ENCODE data around the gene IGSF8.

The IGSF8 gene

DNA sequence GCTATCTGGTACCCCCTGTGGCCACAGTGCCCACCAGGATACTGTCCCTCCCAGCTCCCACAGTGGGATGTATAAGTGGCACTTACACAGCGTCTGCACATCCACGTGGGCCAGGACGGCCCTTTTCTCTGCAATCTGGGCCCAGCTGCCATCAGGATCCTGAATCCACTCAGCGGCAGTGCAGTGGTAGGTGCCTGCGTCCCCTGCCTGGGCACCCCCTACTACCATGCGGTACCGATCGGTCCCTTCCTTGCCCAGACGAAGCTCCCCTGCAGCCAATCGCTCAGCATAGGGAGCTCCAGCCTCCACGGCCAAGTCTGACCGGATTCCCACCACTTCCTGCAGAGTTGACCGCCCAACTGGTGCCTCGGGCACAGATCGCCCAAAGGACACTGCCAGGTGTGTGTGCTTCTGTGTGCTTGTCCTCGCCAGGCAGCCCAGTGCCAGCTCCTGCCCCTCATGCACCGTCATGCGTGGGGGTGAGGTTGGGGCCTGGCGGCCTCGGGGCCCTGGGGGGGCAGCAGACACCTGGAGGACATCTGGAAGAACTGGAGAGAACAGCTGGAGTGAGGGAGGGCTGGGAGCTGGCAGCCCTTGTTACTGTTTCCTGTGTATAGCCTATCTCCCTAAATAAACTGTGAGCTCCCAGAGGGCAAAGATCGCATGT is 4.7 kb downstream of the IGSF8 start:
- POLR2A ChIA-PET, result no interaction called here
- H3K4me3 ChIP-seq (ENCODE audit: control insufficient read depth in 1 of 7, extremely low read depth in 1 of 7, insufficient read depth in 4 of 7, low read depth in 2 of 7, low read length in 6 of 7), result no peak overlapping the region
- CTCF ChIA-PET, result interaction anchor here (0.9 to 1.6 kb wide), 2 partner anchors 11 to 15 kb away, joined by 3 to 5 read pairs; no protein-coding TSS in a partner anchor
- no peak for DNase-seq
- H3K9me3 ChIP-seq (ENCODE audit: control extremely low read depth in 1 of 5, control insufficient read depth in 4 of 5, insufficient read depth in 2 of 5, low read depth in 1 of 5, low read length in 4 of 5), result no peaks in the 10 kb centered on the region
- peaks cover 0 to 23% (median 19%) of the 10 kb centered on the region in 4 experiments for H3K4me1 ChIP-seq (ENCODE audit: control extremely low read depth in 1 of 4, control insufficient read depth in 4 of 4, insufficient read depth in 4 of 4, low read length in 3 of 4)
- H3K27ac ChIP-seq (ENCODE audit: insufficient read depth in 1 of 2, low read depth in 1 of 2, low read length in 2 of 2, poor library complexity in 1 of 2, severe bottlenecking in 2 of 2), result no peak overlapping the region
- H3K27me3 ChIP-seq (replicated peaks in 2 of 5; ENCODE audit: control insufficient read depth in 4 of 5, insufficient read depth in 5 of 5, low read length in 4 of 5), result no peaks in the 10 kb centered on the region
- WGBS (ENCODE audit: insufficient coverage), result 96% methylated on average over 17 of the region's 21 CpGs
- H3K36me3 ChIP-seq (ENCODE audit: control insufficient read depth in 4 of 4, insufficient read depth in 4 of 4, low read length in 3 of 4), result peaks cover 5 to 53% (median 23%) of the 10 kb centered on the region in 4 experiments

DNA sequence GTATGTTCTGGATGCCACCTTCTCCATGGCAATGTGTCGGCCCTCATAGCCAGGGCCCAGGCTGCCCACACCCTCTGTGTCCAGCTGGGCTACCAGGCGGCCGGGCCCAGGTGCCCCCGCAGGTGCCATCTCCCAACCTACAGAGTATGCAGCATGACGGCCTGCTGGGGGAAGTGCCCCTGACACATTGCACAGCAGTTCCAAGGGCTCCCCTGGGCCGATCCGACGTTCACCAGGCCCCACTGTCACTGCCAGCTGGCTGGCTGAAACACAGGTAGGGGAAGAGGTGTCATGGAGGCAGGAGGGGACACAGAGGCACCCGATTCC is 5.4 kb downstream of the IGSF8 start:
- 88% methylated on average over 6 of the region's 9 CpGs for WGBS (ENCODE audit: insufficient coverage)
- CTCF ChIA-PET, result interaction anchor here (1.6 to 2.3 kb wide), 2 partner anchors 8 to 14 kb away, joined by 5 to 6 read pairs; no protein-coding TSS in a partner anchor
- H3K27ac ChIP-seq (ENCODE audit: insufficient read depth in 1 of 2, low read depth in 1 of 2, low read length in 2 of 2, poor library complexity in 1 of 2, severe bottlenecking in 2 of 2), result no peak overlapping the region
- H3K36me3 ChIP-seq (ENCODE audit: control insufficient read depth in 4 of 4, insufficient read depth in 4 of 4, low read length in 3 of 4), result peaks cover 5 to 56% (median 23%) of the 10 kb centered on the region in 4 experiments
- H3K9me3 ChIP-seq (ENCODE audit: control extremely low read depth in 1 of 5, control insufficient read depth in 4 of 5, insufficient read depth in 2 of 5, low read depth in 1 of 5, low read length in 4 of 5), result no peaks in the 10 kb centered on the region
- POLR2A ChIA-PET, result no interaction called here
- H3K4me1 ChIP-seq (ENCODE audit: control extremely low read depth in 1 of 4, control insufficient read depth in 4 of 4, insufficient read depth in 4 of 4, low read length in 3 of 4), result peaks cover 0 to 21% (median 17%) of the 10 kb centered on the region in 4 experiments
- no peaks in the 10 kb centered on the region for H3K27me3 ChIP-seq (replicated peaks in 2 of 5; ENCODE audit: control insufficient read depth in 4 of 5, insufficient read depth in 5 of 5, low read length in 4 of 5)
- DNase-seq, result no peak
- no peak overlapping the region for H3K4me3 ChIP-seq (ENCODE audit: control insufficient read depth in 1 of 7, extremely low read depth in 1 of 7, insufficient read depth in 4 of 7, low read depth in 2 of 7, low read length in 6 of 7)

DNA sequence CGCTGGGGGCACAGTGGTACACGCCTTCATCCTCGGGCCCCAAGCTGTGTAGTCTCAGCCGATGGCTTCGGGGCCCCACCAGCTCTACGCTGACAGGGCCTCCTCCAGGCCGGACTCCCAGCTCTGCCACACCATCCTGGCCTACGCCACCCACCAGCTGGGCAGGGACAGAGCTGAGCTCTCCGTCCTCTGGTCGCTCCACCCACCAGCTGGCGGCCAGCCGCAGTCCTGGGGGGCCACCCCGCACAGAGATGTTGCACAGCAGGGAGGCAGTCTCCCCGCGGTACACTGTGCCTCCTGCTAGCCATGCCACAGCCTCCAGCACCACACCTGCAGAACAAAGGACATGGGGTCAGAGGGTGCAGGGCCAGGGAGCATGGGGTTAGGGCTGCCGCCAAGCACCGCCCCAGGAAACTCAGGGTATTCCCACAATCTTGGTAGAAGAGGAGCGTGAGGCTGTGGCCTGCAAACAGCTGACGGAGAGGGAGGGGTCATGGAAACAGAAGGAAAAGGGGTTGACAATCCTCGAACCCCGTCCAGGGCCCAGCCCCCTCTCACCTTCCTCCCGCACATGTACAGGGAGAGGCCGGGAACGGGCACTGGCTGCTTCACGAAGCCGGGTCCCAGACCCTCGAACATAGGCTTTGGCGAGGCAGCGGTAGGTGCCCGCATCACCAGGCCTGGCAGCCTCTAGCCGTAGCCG is 5.9 kb downstream of the IGSF8 start:
- Histone ChIP-seq H3K4me1 (ENCODE audit: control extremely low read depth in 1 of 4, control insufficient read depth in 4 of 4, insufficient read depth in 4 of 4, low read length in 3 of 4) (peaks cover 0 to 15% (median 12%) of the 10 kb centered on the region in 4 experiments), H3K9me3 (ENCODE audit: control extremely low read depth in 1 of 5, control insufficient read depth in 4 of 5, insufficient read depth in 2 of 5, low read depth in 1 of 5, low read length in 4 of 5) (no peaks in the 10 kb centered on the region), H3K4me3 (ENCODE audit: control insufficient read depth in 1 of 7, extremely low read depth in 1 of 7, insufficient read depth in 4 of 7, low read depth in 2 of 7, low read length in 6 of 7) (no peak overlapping the region), H3K36me3 (ENCODE audit: control insufficient read depth in 4 of 4, insufficient read depth in 4 of 4, low read length in 3 of 4) (peaks cover 5 to 56% (median 23%) of the 10 kb centered on the region in 4 experiments), H3K27ac (ENCODE audit: insufficient read depth in 1 of 2, low read depth in 1 of 2, low read length in 2 of 2, poor library complexity in 1 of 2, severe bottlenecking in 2 of 2) (no peak overlapping the region), H3K27me3 (replicated peaks in 2 of 5; ENCODE audit: control insufficient read depth in 4 of 5, insufficient read depth in 5 of 5, low read length in 4 of 5) (no peaks in the 10 kb centered on the region)
- WGBS (ENCODE audit: insufficient coverage), result 98% methylated on average over 27 of the region's 32 CpGs
- CTCF ChIA-PET, result interaction anchor here (0.9 to 2.3 kb wide), 4 partner anchors 9 to 137 kb away, joined by 3 to 6 read pairs (median 4); no protein-coding TSS in a partner anchor
- no peak for DNase-seq
- POLR2A ChIA-PET, result no interaction called here

DNA sequence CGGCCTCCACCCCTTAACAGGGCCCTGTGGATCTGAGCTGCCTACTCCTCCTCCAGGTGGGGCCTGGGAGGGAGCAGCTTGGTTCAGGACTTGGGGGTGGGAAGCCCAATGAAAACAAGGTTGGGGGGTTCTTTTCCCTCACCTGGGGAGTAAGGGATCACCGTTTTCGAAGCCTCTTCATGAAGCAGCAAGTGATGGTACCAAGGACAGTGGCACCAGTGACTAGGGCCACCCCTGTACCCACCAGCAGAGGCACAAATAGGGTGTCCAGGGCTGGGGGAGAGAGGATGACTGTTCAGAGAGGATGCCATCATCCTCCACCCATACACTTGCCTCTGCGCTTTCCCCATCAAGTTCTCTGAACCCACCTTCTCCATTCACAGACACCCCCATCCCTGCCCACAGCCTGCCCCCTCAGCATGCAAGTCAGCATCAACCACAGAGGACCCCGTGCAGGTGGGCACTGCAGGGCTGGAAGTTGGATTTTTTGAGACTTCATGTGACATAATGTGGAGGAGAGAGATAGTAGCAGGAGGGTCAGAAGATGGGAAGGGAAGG is 6.7 kb downstream of the IGSF8 start:
- Histone ChIP-seq H3K4me1 (ENCODE audit: control extremely low read depth in 1 of 4, control insufficient read depth in 4 of 4, insufficient read depth in 4 of 4, low read length in 3 of 4) (peaks cover 0 to 8% (median 4%) of the 10 kb centered on the region in 4 experiments), H3K27ac (ENCODE audit: insufficient read depth in 1 of 2, low read depth in 1 of 2, low read length in 2 of 2, poor library complexity in 1 of 2, severe bottlenecking in 2 of 2) (no peak overlapping the region), H3K36me3 (ENCODE audit: control insufficient read depth in 4 of 4, insufficient read depth in 4 of 4, low read length in 3 of 4) (peaks cover 5 to 56% (median 24%) of the 10 kb centered on the region in 4 experiments), H3K4me3 (ENCODE audit: control insufficient read depth in 1 of 7, extremely low read depth in 1 of 7, insufficient read depth in 4 of 7, low read depth in 2 of 7, low read length in 6 of 7) (no peak overlapping the region), H3K27me3 (replicated peaks in 2 of 5; ENCODE audit: control insufficient read depth in 4 of 5, insufficient read depth in 5 of 5, low read length in 4 of 5) (no peaks in the 10 kb centered on the region), H3K9me3 (ENCODE audit: control extremely low read depth in 1 of 5, control insufficient read depth in 4 of 5, insufficient read depth in 2 of 5, low read depth in 1 of 5, low read length in 4 of 5) (no peaks in the 10 kb centered on the region)
- DNase-seq, result no peak
- ChIA-PET POLR2A (no interaction called here), CTCF (interaction anchor here (0.9 to 2.3 kb wide), 4 partner anchors 10 to 138 kb away, joined by 3 to 6 read pairs (median 4); no protein-coding TSS in a partner anchor)
- 97% methylated on average over 4 of the region's 5 CpGs for WGBS (ENCODE audit: insufficient coverage)

DNA sequence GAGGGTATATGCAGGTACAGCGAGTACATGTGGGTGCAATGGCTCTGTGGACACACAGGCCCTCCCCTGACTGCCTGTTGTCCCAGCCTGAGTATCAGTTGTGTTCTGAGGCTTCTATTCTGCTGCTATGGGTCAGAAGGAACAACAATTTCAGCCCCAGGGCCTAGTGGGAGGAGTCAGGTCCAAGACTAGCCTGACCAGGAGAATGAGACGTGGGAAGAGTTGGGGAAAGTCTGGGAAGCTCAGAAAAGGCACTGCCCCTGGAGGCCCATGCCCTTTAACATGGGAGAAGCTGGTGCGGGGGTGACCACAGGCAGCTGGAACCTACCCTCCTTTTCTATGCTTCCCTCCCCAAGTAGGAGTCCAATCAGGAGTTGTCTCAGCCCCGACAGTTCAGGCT is 7.7 kb downstream of the IGSF8 start:
- DNase-seq, result no peak
- H3K4me3 ChIP-seq (ENCODE audit: control insufficient read depth in 1 of 7, extremely low read depth in 1 of 7, insufficient read depth in 4 of 7, low read depth in 2 of 7, low read length in 6 of 7), result no peak overlapping the region
- ChIA-PET CTCF (interaction anchor here (0.9 to 2.3 kb wide), 5 partner anchors 10 to 60 kb away, joined by 3 to 7 read pairs (median 4); partner anchors contain the start of genes KCNJ9 and PIGM), POLR2A (no interaction called here)
- H3K36me3 ChIP-seq (ENCODE audit: control insufficient read depth in 4 of 4, insufficient read depth in 4 of 4, low read length in 3 of 4), result peaks cover 5 to 56% (median 25%) of the 10 kb centered on the region in 4 experiments
- WGBS (ENCODE audit: insufficient coverage), result 100% methylated on average over 3 of the region's 4 CpGs
- no peaks in the 10 kb centered on the region for H3K27me3 ChIP-seq (replicated peaks in 2 of 5; ENCODE audit: control insufficient read depth in 4 of 5, insufficient read depth in 5 of 5, low read length in 4 of 5)
- no peak overlapping the region for H3K27ac ChIP-seq (ENCODE audit: insufficient read depth in 1 of 2, low read depth in 1 of 2, low read length in 2 of 2, poor library complexity in 1 of 2, severe bottlenecking in 2 of 2)
- H3K4me1 ChIP-seq (ENCODE audit: control extremely low read depth in 1 of 4, control insufficient read depth in 4 of 4, insufficient read depth in 4 of 4, low read length in 3 of 4), result no peaks in the 10 kb centered on the region
- H3K9me3 ChIP-seq (ENCODE audit: control extremely low read depth in 1 of 5, control insufficient read depth in 4 of 5, insufficient read depth in 2 of 5, low read depth in 1 of 5, low read length in 4 of 5), result no peaks in the 10 kb centered on the region

DNA sequence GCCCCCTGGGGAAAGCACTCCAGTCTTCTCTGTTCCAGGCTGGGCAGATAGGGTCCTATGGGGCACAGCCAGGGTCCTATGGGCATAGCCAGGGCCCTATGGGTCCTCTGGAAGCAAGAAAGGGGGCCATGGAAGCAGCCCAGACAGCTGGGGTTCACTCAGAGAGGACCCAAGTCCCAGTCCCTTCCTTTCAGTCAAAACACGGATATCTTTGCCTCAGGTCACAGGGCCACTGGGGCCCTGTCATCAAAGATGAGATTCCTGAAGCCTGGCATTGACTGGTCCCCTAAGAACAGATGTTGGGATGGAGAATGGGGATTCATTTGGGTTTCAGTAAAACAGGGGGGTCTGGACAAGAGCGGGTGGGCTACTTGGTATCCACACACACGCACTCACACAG is 8.5 kb downstream of the IGSF8 start:
- H3K4me3 ChIP-seq (ENCODE audit: control insufficient read depth in 1 of 7, extremely low read depth in 1 of 7, insufficient read depth in 4 of 7, low read depth in 2 of 7, low read length in 6 of 7), result no peak overlapping the region
- CTCF ChIA-PET, result interaction anchor here (1.2 to 1.7 kb wide), 4 partner anchors 8 to 59 kb away, joined by 3 to 7 read pairs (median 4); partner anchors contain the start of gene IGSF8
- POLR2A ChIA-PET, result no interaction called here
- no peak for DNase-seq
- H3K27ac ChIP-seq (ENCODE audit: insufficient read depth in 1 of 2, low read depth in 1 of 2, low read length in 2 of 2, poor library complexity in 1 of 2, severe bottlenecking in 2 of 2), result no peak overlapping the region
- H3K36me3 ChIP-seq (ENCODE audit: control insufficient read depth in 4 of 4, insufficient read depth in 4 of 4, low read length in 3 of 4), result peaks cover 2 to 51% (median 22%) of the 10 kb centered on the region in 4 experiments
- 100% methylated on average over 3 of the region's 3 CpGs for WGBS (ENCODE audit: insufficient coverage)
- H3K27me3 ChIP-seq (replicated peaks in 2 of 5; ENCODE audit: control insufficient read depth in 4 of 5, insufficient read depth in 5 of 5, low read length in 4 of 5), result peaks cover 0 to 2% (median 0%) of the 10 kb centered on the region in 5 experiments
- H3K9me3 ChIP-seq (ENCODE audit: control extremely low read depth in 1 of 5, control insufficient read depth in 4 of 5, insufficient read depth in 2 of 5, low read depth in 1 of 5, low read length in 4 of 5), result no peaks in the 10 kb centered on the region
- H3K4me1 ChIP-seq (ENCODE audit: control extremely low read depth in 1 of 4, control insufficient read depth in 4 of 4, insufficient read depth in 4 of 4, low read length in 3 of 4), result no peaks in the 10 kb centered on the region

Measured in common myeloid progenitor, CD34-positive (primary cell).